GM21723 (cell line): ENCODE measurements around the gene CDK15.

Experiments used
- ATAC-seq: cut with Tn5 transposase; IDR thresholded peaks from one replicate; pipeline ENCODE4 v1.9.1; 2021; ENCODE audit warnings: mild to moderate bottlenecking, moderate library complexity; ENCODE audit not compliant: unreplicated experiment

CDK15 gene

DNA sequence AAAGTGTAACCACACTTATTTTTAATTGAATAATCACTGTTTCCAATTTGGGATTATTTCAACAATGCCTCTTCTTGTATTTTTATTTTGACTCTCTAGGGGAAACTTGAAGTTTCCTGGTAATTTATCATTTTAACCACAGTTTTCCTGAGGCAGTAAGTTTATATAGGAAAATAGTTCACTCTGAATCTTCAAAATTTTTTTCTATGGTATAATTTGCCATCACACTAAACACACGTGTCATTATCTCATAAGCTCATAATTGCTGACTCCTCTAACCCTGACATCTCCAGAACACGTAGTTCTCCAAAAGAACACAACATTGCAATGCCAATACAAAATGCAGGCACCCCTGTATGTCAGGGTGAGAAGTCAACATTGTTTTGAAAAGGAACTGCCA is 125.1 kb downstream of the CDK15 start:
- ATAC-seq, result no peak

DNA sequence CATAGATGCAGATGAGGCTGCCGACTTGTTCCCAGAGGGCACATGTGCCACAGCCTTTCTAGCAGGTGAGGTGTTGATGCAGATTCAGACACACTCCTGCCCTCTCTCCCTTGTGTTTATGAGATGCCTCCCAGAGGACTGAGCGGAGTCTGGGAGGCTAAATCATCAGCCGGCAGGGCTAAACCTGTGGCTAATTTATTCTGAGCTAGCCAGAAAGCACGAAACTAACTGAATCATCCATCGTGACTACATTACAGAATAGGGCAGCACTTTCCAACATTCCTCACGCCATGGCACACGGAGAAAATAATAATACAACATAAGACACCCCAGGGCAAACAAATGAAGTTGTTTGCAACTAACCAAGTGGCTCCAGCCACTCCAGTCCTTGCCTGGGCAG is 125.6 kb downstream of the CDK15 start:
- ATAC-seq, result no peak

DNA sequence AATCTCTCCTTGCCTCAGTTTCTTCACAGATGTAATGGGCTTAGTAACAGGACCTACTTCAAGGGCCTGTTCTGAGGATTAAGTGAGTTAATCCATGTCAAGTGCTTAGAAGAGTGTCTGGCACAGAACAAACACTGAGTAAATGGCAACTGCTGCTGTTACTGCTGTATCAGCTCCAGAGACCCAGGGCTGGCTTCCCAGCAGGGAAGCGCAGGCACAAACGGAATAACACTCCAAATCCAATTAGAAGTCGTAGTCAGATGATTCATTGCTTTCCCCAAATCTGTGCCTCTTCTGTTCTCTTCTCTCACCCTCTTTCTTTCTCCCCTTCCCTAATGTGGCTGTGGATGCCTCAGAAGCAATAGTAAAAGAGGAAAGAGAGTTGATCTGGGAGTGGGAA is 126.2 kb downstream of the CDK15 start:
- no peak for ATAC-seq

DNA sequence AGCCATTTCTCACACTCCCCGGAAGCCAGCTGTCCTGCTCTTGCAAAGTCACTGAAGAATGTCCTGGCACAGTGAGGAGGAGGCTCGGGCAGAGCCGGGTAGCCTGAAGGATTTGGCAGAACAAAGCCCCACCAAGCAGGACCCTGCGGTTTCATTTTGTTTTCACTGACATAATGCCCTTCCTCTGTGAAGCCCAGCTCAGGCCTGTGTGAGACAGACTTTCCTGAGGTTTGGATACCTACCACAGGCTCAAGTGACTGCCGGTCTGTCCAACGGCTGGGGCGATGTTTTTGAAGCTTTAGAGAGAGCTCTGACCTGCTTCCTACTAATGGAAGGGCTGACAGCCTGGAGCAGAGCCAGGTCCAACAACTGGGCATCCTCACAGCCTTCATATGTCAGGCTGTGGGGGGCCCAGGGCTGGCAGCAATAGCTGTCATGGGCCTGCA is 127.5 kb downstream of the CDK15 start:
- ATAC-seq, result no peak

DNA sequence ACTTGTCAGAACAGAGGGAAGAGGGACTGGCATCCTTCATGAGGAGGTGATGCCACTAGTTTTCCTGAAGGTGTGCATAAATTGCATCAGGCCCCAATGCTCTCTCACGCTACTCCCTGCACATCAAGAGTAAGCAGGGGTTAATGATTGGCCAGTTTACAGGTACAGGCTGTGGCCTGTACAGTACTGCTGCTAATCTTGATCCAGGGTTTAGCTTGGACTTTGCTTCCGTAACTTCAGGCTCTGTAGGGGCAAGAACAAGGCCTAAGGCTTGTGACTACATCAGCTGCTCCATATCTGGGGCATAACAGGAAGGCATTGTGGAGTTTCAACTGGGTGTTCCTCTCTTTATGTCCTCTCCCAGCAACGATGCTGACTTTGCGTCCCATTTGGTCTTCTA is 130.5 kb downstream of the CDK15 start:
- ATAC-seq, result no peak

DNA sequence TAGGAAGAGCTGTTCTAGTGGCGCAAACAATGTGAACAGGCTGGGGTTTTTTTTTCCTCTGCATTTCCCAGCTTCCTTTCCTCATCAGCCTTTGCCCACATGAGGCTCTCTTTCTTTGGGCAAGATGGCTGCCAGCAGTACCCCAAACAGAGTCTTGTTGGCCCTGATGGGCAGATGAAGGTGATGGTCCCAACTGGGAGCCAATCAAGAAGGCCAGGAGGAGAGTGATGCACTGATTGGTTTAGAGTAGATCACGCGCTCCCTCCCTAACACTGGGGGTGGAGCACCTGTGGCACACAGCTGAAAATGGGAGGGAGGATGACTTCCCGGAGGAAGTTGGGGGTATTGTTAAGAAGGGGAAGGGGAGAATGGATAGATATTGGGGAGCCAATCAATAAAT is 131.0 kb downstream of the CDK15 start:
- ATAC-seq, result no peak

DNA sequence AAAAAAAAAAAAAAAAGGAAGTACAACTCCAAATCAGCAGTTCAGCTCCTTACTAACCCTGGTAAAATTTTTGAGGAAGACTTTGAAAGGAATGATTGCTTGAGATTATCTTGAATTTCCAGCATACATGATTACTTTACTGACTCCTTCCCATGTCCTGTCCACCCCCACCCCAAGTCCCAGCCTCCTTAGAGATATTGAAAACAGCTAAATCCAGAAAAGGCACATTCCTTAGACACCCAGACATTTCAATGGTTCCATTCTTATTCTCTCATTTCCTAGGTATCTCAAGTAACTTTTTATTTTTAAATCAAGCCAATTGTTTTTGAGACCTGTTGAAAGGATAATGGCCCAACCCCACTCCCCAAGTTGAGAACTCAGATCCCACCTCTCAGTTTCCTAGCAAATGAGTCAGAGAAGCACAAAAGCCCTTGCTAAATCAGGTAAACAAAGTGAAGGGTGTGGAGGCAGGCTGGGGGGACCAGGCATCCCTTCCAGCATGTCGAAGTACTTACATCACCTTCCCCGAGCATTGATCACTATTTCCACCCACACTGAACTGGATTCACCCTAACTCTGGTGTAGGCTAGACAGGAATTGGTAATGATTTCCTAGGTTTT is 131.9 kb downstream of the CDK15 start:
- no peak for ATAC-seq

DNA sequence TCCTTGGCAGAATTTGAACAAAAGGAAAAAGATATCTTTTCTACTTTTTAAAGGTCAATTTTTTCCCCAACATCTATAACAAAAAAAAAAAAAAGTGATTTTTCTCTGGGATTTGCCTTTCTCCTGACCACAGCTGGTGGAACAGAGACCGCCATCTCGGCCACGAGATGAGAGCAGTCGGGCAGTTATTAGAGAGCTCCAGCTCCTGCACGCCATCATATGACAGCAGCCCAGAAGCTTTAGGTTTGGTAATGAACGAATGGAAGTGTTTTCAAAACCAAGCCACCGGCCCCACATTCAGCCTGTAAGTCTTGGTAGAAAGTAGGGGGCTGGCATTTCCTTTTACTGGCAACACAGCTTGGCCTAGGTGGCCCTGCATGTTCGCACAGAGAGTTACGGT is 132.4 kb downstream of the CDK15 start:
- ATAC-seq, result no peak

DNA sequence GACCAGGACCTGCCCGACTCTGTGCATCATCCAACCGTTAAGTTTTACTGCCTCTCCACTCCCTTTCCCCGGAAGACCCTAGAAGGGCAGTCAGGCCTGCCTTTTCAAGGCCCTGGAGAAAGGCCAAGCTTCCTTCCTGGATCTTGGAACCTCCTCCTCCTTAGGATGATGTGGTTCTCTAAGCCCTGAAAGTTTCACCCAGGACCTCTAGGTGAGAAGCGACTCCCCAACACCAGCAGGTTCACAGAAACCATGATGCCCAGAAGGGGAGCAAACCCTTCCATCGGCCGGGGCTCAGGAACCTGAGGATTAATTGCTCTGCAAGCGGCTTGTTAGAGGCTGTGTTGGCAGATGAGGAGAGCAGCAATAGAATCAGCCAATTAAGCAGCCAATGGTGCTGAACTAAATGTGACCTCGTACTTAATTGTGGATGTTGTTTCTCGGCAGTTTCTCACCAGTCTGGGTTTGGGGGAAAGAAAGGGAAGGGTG is 133.2 kb downstream of the CDK15 start:
- no peak for ATAC-seq

DNA sequence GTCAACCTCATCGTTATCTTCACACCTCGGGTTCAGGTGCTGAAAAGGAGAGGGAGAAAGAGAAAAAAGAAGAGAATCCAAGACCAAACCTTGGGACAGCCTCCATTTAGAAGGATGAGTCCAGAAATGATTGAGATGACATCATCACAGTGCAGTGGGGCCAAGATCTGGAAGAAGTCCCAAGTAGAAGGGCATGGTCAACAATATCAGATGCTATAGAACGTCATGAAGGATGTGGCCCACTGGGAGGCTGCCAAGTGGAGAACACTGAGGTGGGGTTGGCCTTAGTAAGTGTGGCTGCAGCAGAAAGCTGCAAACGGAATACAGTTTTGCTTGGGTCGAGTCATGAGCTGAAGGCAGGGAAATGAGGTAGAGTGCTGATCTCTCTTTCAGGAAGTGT is 136.2 kb downstream of the CDK15 start:
- ATAC-seq, result no peak
